ENCODE data around the gene SPIN1.

DNA sequence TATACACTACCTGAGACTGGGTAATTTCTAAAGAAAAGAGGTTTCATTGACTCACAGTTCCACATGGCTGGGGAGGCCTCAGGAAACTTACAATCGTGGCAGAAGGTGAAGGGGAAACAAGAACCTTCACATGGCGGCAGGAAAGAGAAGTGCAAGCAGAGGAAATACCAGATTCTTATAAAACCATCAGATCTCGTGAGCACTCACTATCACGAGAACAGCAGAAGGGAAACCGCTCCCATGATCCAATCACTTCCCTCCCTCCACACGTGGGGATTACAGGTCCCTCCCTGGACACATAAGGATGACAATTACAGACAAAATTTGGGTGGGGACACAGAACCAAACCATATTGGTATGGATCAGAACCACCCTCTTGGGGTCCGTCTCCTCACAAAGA, 44.2 kb upstream of the SPIN1 start:
- TF ChIP-seq, protein P1, sequence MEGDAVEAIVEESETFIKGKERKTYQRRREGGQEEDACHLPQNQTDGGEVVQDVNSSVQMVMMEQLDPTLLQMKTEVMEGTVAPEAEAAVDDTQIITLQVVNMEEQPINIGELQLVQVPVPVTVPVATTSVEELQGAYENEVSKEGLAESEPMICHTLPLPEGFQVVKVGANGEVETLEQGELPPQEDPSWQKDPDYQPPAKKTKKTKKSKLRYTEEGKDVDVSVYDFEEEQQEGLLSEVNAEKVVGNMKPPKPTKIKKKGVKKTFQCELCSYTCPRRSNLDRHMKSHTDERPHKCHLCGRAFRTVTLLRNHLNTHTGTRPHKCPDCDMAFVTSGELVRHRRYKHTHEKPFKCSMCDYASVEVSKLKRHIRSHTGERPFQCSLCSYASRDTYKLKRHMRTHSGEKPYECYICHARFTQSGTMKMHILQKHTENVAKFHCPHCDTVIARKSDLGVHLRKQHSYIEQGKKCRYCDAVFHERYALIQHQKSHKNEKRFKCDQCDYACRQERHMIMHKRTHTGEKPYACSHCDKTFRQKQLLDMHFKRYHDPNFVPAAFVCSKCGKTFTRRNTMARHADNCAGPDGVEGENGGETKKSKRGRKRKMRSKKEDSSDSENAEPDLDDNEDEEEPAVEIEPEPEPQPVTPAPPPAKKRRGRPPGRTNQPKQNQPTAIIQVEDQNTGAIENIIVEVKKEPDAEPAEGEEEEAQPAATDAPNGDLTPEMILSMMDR (IDR thresholded peaks at IDR 0.05; ENCODE audit: extremely low read depth in 1 of 2, insufficient read depth in 1 of 2, low read depth in 1 of 2, low read length in 2 of 2): no peak
- TF ChIP-seq EZH2 (IDR thresholded peaks at IDR 0.05; ENCODE audit: borderline replicate concordance, low read depth, low read length, severe bottlenecking) (no peak), POLR2A (IDR thresholded peaks at IDR 0.05; ENCODE audit: low read depth, low read length) (no peak), GATA2 (IDR thresholded peaks at IDR 0.05; ENCODE audit: insufficient read depth, insufficient read length, low read depth, low read length) (no peak), MAX (IDR thresholded peaks at IDR 0.05; ENCODE audit: insufficient read depth, insufficient read length) (no peak), POLR2AphosphoS5 (IDR thresholded peaks at IDR 0.05; ENCODE audit: insufficient read depth, low read depth, low read length) (no peak), JUN (IDR thresholded peaks at IDR 0.05; ENCODE audit: borderline replicate concordance, insufficient read depth, insufficient read length, low read depth) (no peak), MYC (IDR thresholded peaks at IDR 0.05; ENCODE audit: low read depth, low read length) (no peak), FOS (IDR thresholded peaks at IDR 0.05; ENCODE audit: borderline replicate concordance, insufficient read depth, low read length) (no peak)
